Lower leg skin (tissue), 3 donors: ENCODE data around the gene DIRAS1.

Experiments used
- CTCF ChIP-seq, 3 donors: fragments of 450-650 bp; IDR thresholded peaks; one replicate each; pipeline ENCODE4 v1.5.1; 2016; ENCODE audit warnings: antibody characterized with exemption in 3 of 3, mild to moderate bottlenecking in 3 of 3, moderate library complexity in 2 of 3
- POLR2A ChIP-seq, 2 donors: fragments of 450-650 bp; IDR thresholded peaks; one replicate each; pipeline ENCODE4 v1.6.1; 2016 to 2017; ENCODE audit warnings: antibody characterized with exemption in 2 of 2, mild to moderate bottlenecking in 1 of 2, moderate library complexity in 1 of 2

- no peak for TF ChIP-seq CTCF (IDR thresholded peaks at IDR 0.05)
- no peak for TF ChIP-seq POLR2A (IDR thresholded peaks at IDR 0.05)
These were observed 46.5 kb upstream of the DIRAS1 start for GRCh38 chr19:2767688-2768087.
